ENCODE measurements around the gene PAQR9. TPM values are rescaled to one million over a fixed set of nuclear protein-coding genes. Genes with fewer than 3 reads are reported as not detected.

The PAQR9 gene
- total RNA-seq, 1 experiment from 2014 or later = 0.17 TPM

DNA sequence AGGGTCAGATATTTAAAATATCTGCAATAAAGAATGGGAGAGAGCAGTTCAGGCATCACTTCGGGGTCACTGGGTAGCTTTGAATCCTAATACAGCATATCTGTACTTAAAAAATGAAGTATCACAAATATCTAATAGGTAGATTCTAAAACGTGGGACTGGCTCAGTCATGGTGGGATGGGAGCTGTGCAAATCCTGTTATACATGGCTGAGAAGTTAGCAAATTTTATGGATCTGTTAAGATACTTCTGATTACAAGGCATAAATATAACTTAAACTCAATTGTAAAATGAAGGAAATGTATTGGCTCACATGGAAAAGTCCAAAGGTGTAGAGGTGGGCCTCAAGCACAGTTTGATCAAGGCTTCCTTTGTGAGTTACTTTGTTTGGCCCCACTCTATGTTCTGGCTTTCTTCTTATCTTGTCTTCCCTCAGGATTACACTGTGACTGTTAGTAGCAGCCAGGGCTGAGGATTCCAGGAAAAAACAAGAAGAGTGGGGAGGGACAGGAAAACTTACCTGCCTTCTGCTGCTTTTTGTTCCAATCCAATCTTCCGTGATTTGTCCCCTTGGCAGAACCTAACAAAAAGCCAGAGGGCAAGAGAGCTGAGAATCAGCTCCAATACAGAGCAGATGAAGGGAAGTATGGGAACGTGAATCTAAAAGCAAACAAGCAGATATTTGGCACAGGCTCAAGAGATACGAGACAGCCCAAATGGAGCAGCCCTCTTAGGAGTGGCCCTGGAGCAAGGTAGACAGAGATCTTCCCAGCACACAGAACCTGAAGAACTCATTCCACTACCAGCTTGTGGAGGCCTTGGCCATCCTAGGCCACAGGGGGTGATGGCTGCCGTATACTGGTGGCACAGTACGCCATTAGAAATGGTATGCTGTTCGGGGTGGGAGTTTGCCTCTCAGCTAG is 10.9 kb downstream of the PAQR9 start:
- Histone ChIP-seq H3K36me3 (ENCODE audit: control insufficient read depth in 1 of 2, insufficient read depth in 2 of 2, low read length in 2 of 2) (no peaks in the 10 kb centered on the region), H3K4me2 (ENCODE audit: low read length) (no peak overlapping the region), H3K9me2 (ENCODE audit: insufficient read depth) (no peaks in the 10 kb centered on the region), H2AFZ (ENCODE audit: low read depth, low read length, poor library complexity, severe bottlenecking) (no peak overlapping the region), H3K79me2 (ENCODE audit: insufficient read depth, low read length) (no peaks in the 10 kb centered on the region), H3K4me1 (ENCODE audit: control insufficient read depth in 1 of 2, insufficient read depth in 2 of 2, low read length in 2 of 2) (peaks cover 0 to 5% of the 10 kb centered on the region in 2 experiments; a peak in 1 of 4 replicates), H3K27ac (ENCODE audit: low read depth, low read length) (no peak overlapping the region), H3K4me3 (replicated peaks in 1 of 2; ENCODE audit: low read depth in 1 of 2, low read length in 2 of 2) (no peak overlapping the region), H4K20me1 (ENCODE audit: insufficient read depth) (no peaks in the 10 kb centered on the region), H3K27me3 (ENCODE audit: insufficient read depth, low read length) (no peaks in the 10 kb centered on the region), H3K9ac (ENCODE audit: low read length) (no peak overlapping the region), H3K9me3 (ENCODE audit: control insufficient read depth in 1 of 2, insufficient read depth in 1 of 2, low read depth in 1 of 2, low read length in 2 of 2) (no peaks in the 10 kb centered on the region)
- intact Hi-C loops (cut with micrococcal nuclease) = no loop called here
- POLR2A ChIA-PET = no interaction called here
- RAD21 ChIA-PET (ENCODE audit: low non-redundant PET in 1 of 2, low total read pairs in 2 of 2, uncharacterized antibody in 2 of 2, unreplicated experiment in 2 of 2) = no interaction called here
- BruUV-seq (replicated peaks) = no TSS peak
- DNase-seq (ENCODE audit: low read depth, low spot score) = no peak
- TF ChIP-seq POLR2A (IDR thresholded peaks at IDR 0.05; ENCODE audit: borderline replicate concordance, extremely low read depth, insufficient read depth, insufficient read length) (no peak), YY1 (IDR thresholded peaks at IDR 0.05; ENCODE audit: extremely low read depth, insufficient replicate concordance, low read depth, low read length) (no peak), CBX3 (IDR thresholded peaks at IDR 0.05; ENCODE audit: low read depth) (no peak), TCF7L2 (IDR thresholded peaks at IDR 0.05; ENCODE audit: borderline replicate concordance, extremely low read depth, insufficient read depth, insufficient read length) (no peak), SIN3A (IDR thresholded peaks at IDR 0.05; ENCODE audit: low read depth) (no peak), ZFX (IDR thresholded peaks at IDR 0.05) (no peak), CEBPB (IDR thresholded peaks at IDR 0.05; ENCODE audit: low read depth) (no peak), SRF (IDR thresholded peaks at IDR 0.05; ENCODE audit: low read depth) (no peak), EZH2 (IDR thresholded peaks at IDR 0.05) (no peak), POLR2AphosphoS5 (IDR thresholded peaks at IDR 0.05; ENCODE audit: low read depth, low read length) (no peak), SP1 (IDR thresholded peaks at IDR 0.05; ENCODE audit: low read depth) (no peak), EZH2phosphoT487 (IDR thresholded peaks at IDR 0.05; ENCODE audit: borderline replicate concordance) (no peak)
- TF ChIP-seq, protein P1, sequence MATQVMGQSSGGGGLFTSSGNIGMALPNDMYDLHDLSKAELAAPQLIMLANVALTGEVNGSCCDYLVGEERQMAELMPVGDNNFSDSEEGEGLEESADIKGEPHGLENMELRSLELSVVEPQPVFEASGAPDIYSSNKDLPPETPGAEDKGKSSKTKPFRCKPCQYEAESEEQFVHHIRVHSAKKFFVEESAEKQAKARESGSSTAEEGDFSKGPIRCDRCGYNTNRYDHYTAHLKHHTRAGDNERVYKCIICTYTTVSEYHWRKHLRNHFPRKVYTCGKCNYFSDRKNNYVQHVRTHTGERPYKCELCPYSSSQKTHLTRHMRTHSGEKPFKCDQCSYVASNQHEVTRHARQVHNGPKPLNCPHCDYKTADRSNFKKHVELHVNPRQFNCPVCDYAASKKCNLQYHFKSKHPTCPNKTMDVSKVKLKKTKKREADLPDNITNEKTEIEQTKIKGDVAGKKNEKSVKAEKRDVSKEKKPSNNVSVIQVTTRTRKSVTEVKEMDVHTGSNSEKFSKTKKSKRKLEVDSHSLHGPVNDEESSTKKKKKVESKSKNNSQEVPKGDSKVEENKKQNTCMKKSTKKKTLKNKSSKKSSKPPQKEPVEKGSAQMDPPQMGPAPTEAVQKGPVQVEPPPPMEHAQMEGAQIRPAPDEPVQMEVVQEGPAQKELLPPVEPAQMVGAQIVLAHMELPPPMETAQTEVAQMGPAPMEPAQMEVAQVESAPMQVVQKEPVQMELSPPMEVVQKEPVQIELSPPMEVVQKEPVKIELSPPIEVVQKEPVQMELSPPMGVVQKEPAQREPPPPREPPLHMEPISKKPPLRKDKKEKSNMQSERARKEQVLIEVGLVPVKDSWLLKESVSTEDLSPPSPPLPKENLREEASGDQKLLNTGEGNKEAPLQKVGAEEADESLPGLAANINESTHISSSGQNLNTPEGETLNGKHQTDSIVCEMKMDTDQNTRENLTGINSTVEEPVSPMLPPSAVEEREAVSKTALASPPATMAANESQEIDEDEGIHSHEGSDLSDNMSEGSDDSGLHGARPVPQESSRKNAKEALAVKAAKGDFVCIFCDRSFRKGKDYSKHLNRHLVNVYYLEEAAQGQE (IDR thresholded peaks at IDR 0.05; ENCODE audit: low read depth) = no peak
- TF ChIP-seq, protein P2, sequence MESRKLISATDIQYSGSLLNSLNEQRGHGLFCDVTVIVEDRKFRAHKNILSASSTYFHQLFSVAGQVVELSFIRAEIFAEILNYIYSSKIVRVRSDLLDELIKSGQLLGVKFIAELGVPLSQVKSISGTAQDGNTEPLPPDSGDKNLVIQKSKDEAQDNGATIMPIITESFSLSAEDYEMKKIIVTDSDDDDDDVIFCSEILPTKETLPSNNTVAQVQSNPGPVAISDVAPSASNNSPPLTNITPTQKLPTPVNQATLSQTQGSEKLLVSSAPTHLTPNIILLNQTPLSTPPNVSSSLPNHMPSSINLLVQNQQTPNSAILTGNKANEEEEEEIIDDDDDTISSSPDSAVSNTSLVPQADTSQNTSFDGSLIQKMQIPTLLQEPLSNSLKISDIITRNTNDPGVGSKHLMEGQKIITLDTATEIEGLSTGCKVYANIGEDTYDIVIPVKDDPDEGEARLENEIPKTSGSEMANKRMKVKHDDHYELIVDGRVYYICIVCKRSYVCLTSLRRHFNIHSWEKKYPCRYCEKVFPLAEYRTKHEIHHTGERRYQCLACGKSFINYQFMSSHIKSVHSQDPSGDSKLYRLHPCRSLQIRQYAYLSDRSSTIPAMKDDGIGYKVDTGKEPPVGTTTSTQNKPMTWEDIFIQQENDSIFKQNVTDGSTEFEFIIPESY (IDR thresholded peaks at IDR 0.05; ENCODE audit: extremely low read depth, insufficient replicate concordance, low read length) = no peak
- TF ChIP-seq, protein P3, sequence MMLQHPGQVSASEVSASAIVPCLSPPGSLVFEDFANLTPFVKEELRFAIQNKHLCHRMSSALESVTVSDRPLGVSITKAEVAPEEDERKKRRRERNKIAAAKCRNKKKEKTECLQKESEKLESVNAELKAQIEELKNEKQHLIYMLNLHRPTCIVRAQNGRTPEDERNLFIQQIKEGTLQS (IDR thresholded peaks at IDR 0.05) = no peak
- no peak for ATAC-seq
- CTCF ChIA-PET = no interaction called here
